PFSK-1 (cell line): Measurements from ENCODE around the gene ALOX12.

Experiments
- FOXP2 ChIP-seq: optimal IDR thresholded peaks from 2 replicates; pipeline ENCODE3; 2011; ENCODE audit warnings: borderline replicate concordance, control low read depth, inconsistent platforms; ENCODE audit not compliant: insufficient read depth; ENCODE audit errors: extremely low read length, extremely low read depth
- POLR2AphosphoS5 ChIP-seq: IDR thresholded peaks from 2 replicates; pipeline ENCODE4 v1.6.1; 2012; ENCODE audit warnings: low read depth, mild to moderate bottlenecking, control low read depth, low read length, moderate library complexity
- REST ChIP-seq, 2 experiments: IDR thresholded peaks; 2 replicates each; pipeline versions ENCODE4 v1.6.1 to v1.8.0; 2011 to 2012; ENCODE audit warnings: low read depth in 2 of 2, low read length in 2 of 2, control low read depth in 1 of 2, inconsistent platforms in 1 of 2, mild to moderate bottlenecking in 1 of 2, moderate library complexity in 1 of 2; ENCODE audit not compliant: insufficient read depth in 1 of 2
- SIN3A ChIP-seq: IDR thresholded peaks from 2 replicates; pipeline ENCODE4 v1.6.1; 2012; ENCODE audit warnings: mild to moderate bottlenecking, low read length, moderate library complexity, borderline replicate concordance; ENCODE audit not compliant: insufficient read depth
- TAF1 ChIP-seq: IDR thresholded peaks from 2 replicates; pipeline ENCODE4 v1.6.1; 2012; ENCODE audit warnings: low read length, control low read depth, borderline replicate concordance; ENCODE audit not compliant: insufficient read depth

ALOX12 gene

DNA sequence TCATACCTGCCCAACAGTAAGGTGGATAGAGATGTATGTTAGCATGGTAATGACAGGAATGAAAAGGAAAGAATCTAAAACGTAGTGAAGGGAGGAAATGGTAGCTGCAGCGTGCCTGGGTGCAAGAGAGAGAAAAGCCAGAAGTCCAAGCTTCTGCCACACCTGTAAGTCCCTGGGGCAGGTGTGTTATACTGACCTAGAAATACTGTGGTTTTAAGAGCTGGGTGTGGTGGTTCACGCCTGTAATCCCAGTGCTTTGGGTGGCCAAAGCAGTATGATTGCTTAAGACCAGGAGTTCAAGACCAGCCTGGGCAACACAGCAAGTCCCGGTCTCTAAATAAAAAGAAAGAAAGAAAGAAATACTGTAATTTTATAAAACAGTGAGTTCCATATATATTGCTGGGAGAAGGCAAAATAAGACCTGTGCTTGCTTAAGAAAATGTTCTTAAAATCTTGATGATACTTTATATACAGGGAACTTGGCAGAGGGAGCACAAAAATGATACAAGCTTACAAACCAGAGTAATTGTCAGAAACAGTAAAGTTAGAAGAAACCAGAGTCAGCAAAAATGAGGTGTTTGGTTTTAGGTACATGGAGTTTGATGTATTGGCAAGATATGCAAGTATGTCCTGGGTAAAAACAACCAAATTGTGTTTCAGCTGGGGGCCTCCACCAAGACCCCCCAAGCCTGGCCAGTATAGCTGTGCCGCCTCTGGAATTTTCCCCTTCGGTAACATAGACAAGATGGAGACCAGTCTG, 6.6 kb downstream of the ALOX12 start:
- no peak for TF ChIP-seq TAF1
- TF ChIP-seq FOXP2, result no peak
- no peak for TF ChIP-seq SIN3A
- TF ChIP-seq POLR2AphosphoS5, result no peak
- TF ChIP-seq REST (IDR thresholded peaks at IDR 0.05; ENCODE audit: insufficient read depth in 1 of 2, low read depth in 2 of 2, low read length in 2 of 2), result no peak

DNA sequence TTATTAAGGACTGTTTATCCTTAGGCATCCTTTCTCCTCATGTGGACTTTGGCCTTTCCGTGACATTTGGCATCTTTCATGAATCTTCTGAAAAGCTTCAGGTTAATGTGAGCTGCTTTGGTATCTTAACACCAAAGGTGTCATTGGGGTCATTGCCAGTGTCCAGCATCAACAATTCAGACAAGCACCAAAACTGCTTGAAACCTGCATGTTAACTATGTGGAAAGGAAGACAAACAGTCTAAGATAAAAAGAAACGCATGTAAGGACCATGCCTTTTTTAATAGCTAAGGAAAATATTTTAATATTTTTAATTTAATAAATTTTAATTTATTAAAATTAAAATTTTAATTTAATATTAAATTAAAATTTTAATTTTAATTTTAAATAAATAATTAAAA, 7.9 kb downstream of the ALOX12 start:
- TF ChIP-seq REST (IDR thresholded peaks at IDR 0.05; ENCODE audit: insufficient read depth in 1 of 2, low read depth in 2 of 2, low read length in 2 of 2) (no peak), SIN3A (no peak), FOXP2 (no peak), TAF1 (no peak), POLR2AphosphoS5 (no peak)

GRCh38 chr17:7004398-7005253, 8.8 kb downstream of the ALOX12 start:
- no peak for TF ChIP-seq TAF1
- no peak for TF ChIP-seq SIN3A
- TF ChIP-seq FOXP2, result no peak
- TF ChIP-seq REST (IDR thresholded peaks at IDR 0.05; ENCODE audit: insufficient read depth in 1 of 2, low read depth in 2 of 2, low read length in 2 of 2), result no peak
- TF ChIP-seq POLR2AphosphoS5, result no peak

- TF ChIP-seq REST (IDR thresholded peaks at IDR 0.05; ENCODE audit: insufficient read depth in 1 of 2, low read depth in 2 of 2, low read length in 2 of 2) (no peak), SIN3A (no peak), POLR2AphosphoS5 (no peak), FOXP2 (no peak), TAF1 (no peak)
Observed at GRCh38 chr17:7005716-7006115, 9.9 kb downstream of the ALOX12 start.
